Measurements from ENCODE around the gene KCNE3. TPM values are rescaled to one million over a fixed set of nuclear protein-coding genes. Genes with fewer than 3 reads are reported as not detected.
A peak's percentile ranks its signal among the peaks of the same experiment; 100 is the strongest.

The KCNE3 gene
- total RNA-seq = not detected

- ATAC-seq (replicated peaks in 1 of 2) (no peak), DNase-seq (no peak)
- Mint-ChIP-seq H3K9me3 (no peaks in the 10 kb centered on the region), H3K27me3 (ENCODE audit: low read depth) (peaks cover 32% of the 10 kb centered on the region), H3K36me3 (ENCODE audit: insufficient read depth in 2 of 2) (no peaks in the 10 kb centered on the region), H3K4me3 (peak within 1 kb of the TSS; percentile 18 to 59), H3K4me1 (ENCODE audit: low read depth) (peaks cover 11% of the 10 kb centered on the region), H3K27ac (no peak within 1 kb of the TSS)
These were observed at the start of gene KCNE3 for GRCh38 chr11:74466916-74467885. Gene KCNE3 (minus strand): TSS chr11:74467549. CDS start chr11:74457563, 9,986 bp downstream.

DNA sequence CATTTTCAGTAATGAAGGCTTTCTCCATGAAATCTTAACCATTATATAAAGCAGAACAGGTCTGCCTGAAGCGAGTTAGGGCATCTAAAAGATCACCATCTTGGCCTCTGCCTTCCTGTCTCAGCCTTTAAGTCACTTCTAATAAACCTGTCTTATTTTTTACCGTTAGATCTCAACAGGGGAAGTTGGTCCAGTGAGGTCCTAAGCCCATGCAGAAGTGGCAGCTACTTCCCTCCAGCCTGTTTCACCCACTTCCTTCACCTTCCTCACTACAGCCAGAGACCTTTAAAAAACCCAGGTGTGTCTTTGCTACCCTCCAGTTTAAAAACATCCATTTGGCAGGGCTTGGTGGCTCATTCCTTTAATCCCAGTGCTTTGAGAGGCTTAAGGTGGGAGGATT lies 40.2 kb upstream of the KCNE3 start:
- Mint-ChIP-seq H3K36me3 (ENCODE audit: insufficient read depth in 2 of 2) (peaks cover 2% of the 10 kb centered on the region in 2 donors), H3K27me3 (ENCODE audit: low read depth) (no peaks in the 10 kb centered on the region), H3K4me3 (no peak overlapping the region), H3K9me3 (no peaks in the 10 kb centered on the region), H3K27ac (no peak overlapping the region), H3K4me1 (ENCODE audit: low read depth) (no peaks in the 10 kb centered on the region)
- no peak for ATAC-seq (replicated peaks in 1 of 2)
- no peak for DNase-seq

- Mint-ChIP-seq H3K27me3 (ENCODE audit: low read depth) (no peaks in the 10 kb centered on the region), H3K9me3 (peaks cover 0 to under 1% of the 10 kb centered on the region in 2 donors), H3K27ac (no peak overlapping the region), H3K4me3 (no peak overlapping the region), H3K36me3 (ENCODE audit: insufficient read depth in 2 of 2) (peaks cover 2% of the 10 kb centered on the region in 2 donors), H3K4me1 (ENCODE audit: low read depth) (no peaks in the 10 kb centered on the region)
- ATAC-seq (replicated peaks in 1 of 2) = no peak
- no peak for DNase-seq
These were observed 39.5 kb upstream of the KCNE3 start for GRCh38 chr11:74506823-74507222.

DNA sequence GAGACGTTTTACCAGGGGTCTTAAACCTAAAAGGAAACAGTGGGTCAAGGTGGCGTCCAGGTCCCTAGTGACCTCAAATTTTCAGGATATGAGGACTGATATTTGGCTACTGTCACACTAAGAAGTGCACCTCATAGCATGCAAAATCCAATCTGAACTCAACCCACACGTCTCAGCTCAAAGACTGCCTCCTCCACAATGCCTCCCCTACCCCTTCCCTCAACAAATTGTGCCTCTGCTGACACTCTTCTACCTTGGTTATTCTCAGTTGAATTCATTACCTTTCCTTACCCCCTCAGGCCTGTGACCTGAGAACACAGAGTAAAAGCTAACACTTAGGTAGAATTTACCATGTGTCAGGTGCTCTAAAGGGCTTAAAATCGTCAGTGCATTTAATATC lies 38.6 kb upstream of the KCNE3 start:
- Mint-ChIP-seq H3K4me3 (no peak overlapping the region), H3K9me3 (peaks cover 1 to 3% of the 10 kb centered on the region in 2 donors), H3K4me1 (ENCODE audit: low read depth) (no peaks in the 10 kb centered on the region), H3K36me3 (ENCODE audit: insufficient read depth in 2 of 2) (peaks cover 2% of the 10 kb centered on the region in 2 donors), H3K27ac (no peak overlapping the region), H3K27me3 (ENCODE audit: low read depth) (no peaks in the 10 kb centered on the region)
- ATAC-seq (replicated peaks in 1 of 2) = no peak
- DNase-seq = no peak

GRCh38 chr11:74504100-74504691 lies 36.8 kb upstream of the KCNE3 start:
- Mint-ChIP-seq H3K27me3 (ENCODE audit: low read depth) (no peaks in the 10 kb centered on the region), H3K27ac (no peak overlapping the region), H3K4me3 (no peak overlapping the region), H3K9me3 (peaks cover 1 to 6% of the 10 kb centered on the region in 2 donors), H3K36me3 (ENCODE audit: insufficient read depth in 2 of 2) (peaks cover 2% of the 10 kb centered on the region in 2 donors), H3K4me1 (ENCODE audit: low read depth) (no peaks in the 10 kb centered on the region)
- ATAC-seq (replicated peaks in 1 of 2) (no peak), DNase-seq (no peak)

- H3K27me3 Mint-ChIP-seq (ENCODE audit: low read depth) = no peaks in the 10 kb centered on the region
- H3K36me3 Mint-ChIP-seq (ENCODE audit: insufficient read depth in 2 of 2) = no peaks in the 10 kb centered on the region
- peaks cover 22% of the 10 kb centered on the region for H3K4me1 Mint-ChIP-seq (ENCODE audit: low read depth)
- no peak overlapping the region for H3K27ac Mint-ChIP-seq
- no peaks in the 10 kb centered on the region for H3K9me3 Mint-ChIP-seq
- no peak overlapping the region for H3K4me3 Mint-ChIP-seq
- ATAC-seq (replicated peaks in 1 of 2) (no peak), DNase-seq (no peak)
These were observed 27.6 kb upstream of the KCNE3 start for GRCh38 chr11:74494916-74495315.

DNA sequence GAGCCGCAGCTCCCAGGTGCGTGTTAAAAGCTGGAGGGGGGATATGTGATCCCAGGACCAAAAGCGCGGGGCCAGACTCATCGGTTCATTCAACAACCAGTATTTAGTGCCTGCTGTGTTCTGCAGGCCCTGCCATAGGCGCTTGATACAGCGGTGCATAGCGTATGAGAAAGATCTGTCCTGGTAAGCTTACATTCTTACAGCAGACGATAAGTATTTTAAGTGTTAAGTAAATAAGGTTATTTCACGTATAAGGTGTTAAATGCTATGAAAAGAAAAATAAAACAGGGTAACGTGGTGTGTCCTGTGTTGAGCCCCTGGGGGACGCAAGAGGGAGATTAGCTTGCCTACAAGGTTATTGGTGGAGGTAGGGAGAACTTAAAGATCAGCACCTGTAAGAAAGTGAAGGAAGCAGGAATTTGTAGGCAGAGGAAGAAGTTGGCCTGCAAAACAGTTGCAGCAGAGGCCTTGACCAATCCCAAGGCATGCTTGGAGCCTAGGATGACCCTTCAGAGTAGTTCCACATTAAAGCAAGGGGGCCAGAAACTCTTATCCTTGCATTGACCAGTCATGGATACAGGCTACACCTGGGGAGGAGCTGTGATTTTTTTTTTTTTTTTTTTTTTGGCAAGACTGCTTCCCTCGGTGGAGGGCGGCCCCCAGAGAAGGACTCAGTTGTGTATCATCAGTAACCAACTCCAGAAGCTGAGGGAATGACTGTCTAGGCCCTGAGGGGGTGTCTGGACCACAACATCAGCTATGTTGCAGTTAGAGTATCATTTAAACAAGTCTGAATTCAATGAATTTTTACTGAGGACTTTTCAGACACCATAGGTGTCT lies 26.7 kb upstream of the KCNE3 start:
- H3K27ac Mint-ChIP-seq = peak overlapping the region; percentile 66
- peak in 1 of 2 donors; percentile 14 for DNase-seq

DNA sequence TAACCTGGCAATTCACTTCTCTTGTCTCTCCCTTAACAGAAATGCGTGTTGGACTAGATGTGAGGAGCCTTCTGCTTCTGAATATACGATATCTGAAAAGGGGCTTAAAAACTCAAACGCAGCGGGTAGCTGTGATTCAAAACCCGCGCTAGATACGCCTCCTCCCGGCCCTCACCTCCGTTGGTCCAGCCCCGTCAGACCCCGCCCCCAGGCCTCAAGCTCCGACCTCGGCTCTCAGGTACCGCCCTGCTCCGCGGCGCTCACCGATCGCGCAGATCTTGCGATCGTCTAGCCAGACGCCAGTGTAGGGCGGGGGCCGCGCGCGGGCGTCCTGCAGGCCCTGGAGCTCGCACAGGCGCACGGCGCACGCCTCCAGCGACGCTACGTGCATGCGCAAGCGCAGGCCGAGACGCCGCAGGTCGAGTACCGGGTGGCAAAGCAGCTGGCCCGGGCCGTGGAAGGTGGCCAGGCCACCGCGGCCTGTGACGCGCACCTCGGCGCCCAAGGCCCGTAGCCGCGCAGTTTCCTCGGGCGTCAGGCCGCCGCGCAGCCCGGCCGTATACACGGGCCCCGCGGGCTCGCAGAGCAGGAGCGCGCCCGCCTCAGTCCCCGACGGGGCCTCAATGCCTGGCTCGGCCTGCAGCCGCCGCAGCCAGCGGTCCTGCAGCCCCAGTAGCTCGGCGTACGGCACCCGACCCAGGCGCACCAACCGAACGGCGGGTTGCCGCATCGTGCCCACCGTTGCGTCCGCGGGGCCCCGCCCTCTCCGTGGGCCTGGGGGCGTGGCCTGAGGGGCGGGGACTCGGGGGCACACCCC lies 25.8 kb upstream of the KCNE3 start, which contains the start of gene LIPT2:
Gene LIPT2, minus strand, starts transcription at position 751 of the 817 bp plus-strand sequence. Its CDS starts 21 bp downstream, at position 730.
- DNase-seq = peak; percentile 98 to 99
- Mint-ChIP-seq H3K9me3 (no peaks in the 10 kb centered on the region), H3K27ac (peak within 1 kb of the TSS; percentile 66), H3K36me3 (ENCODE audit: insufficient read depth in 2 of 2) (no peaks in the 10 kb centered on the region), H3K27me3 (ENCODE audit: low read depth) (no peaks in the 10 kb centered on the region), H3K4me3 (peak within 1 kb of the TSS; percentile 86 to 95), H3K4me1 (ENCODE audit: low read depth) (peaks cover 22% of the 10 kb centered on the region)
- peak; percentile 97 to 98 for ATAC-seq (replicated peaks in 1 of 2)

More for the DNA sequence above, 26.7 kb upstream of the KCNE3 start:
- Mint-ChIP-seq H3K36me3 (ENCODE audit: insufficient read depth in 2 of 2) (no peaks in the 10 kb centered on the region), H3K4me3 (peak overlapping the region; percentile 79 to 95), H3K27me3 (ENCODE audit: low read depth) (no peaks in the 10 kb centered on the region), H3K9me3 (no peaks in the 10 kb centered on the region), H3K4me1 (ENCODE audit: low read depth) (peaks cover 22% of the 10 kb centered on the region)
- ATAC-seq (replicated peaks in 1 of 2) = no peak

DNA sequence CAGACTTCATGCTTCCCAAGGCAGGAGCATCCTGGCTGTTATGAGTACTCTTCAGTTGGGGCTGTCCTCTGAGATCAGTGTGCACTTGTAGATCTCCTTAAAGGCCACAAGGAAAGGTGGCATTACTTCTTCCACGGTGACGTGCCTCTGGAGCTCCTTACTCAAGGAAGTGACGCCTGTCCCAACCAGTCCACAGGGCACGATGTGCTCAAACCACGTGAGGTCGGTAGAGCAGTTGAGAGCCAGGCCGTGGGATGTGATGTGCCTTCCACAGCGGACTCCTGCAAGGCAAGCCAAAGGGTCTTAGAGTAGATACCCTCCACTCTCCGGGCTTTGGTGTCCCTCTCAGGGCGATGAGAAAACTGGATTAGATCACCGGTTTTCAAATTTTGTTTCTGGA lies 24.7 kb upstream of the KCNE3 start:
- Mint-ChIP-seq H3K4me3 (peak overlapping the region; percentile 86 to 95), H3K9me3 (no peaks in the 10 kb centered on the region), H3K36me3 (ENCODE audit: insufficient read depth in 2 of 2) (no peaks in the 10 kb centered on the region), H3K27ac (peak overlapping the region; percentile 41), H3K27me3 (ENCODE audit: low read depth) (no peaks in the 10 kb centered on the region), H3K4me1 (ENCODE audit: low read depth) (peaks cover 22% of the 10 kb centered on the region)
- DNase-seq (no peak), ATAC-seq (replicated peaks in 1 of 2) (no peak)

DNA sequence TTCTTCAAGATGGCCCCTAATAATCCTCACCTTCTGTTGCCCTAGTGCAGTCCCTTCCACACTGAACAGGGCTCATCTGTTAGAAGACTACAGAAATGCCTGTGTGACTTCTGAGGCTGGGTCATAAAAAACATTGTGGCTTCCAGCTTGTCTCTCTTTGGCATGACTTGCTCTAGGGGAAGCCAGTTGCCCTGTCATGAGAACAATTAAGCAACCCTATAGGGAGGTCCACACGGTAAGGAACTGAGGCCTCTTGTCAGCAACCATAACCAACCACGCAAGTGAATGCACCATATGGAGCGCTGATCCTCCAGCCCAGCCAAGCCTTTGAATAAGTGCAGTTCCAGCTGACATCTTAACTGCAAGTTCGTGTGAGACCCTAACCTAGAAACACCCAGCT lies 23.6 kb upstream of the KCNE3 start:
- no peak for DNase-seq
- H3K27ac Mint-ChIP-seq = no peak overlapping the region
- peaks cover 22% of the 10 kb centered on the region for H3K4me1 Mint-ChIP-seq (ENCODE audit: low read depth)
- no peak overlapping the region for H3K4me3 Mint-ChIP-seq
- no peaks in the 10 kb centered on the region for H3K36me3 Mint-ChIP-seq (ENCODE audit: insufficient read depth in 2 of 2)
- H3K9me3 Mint-ChIP-seq = no peaks in the 10 kb centered on the region
- no peaks in the 10 kb centered on the region for H3K27me3 Mint-ChIP-seq (ENCODE audit: low read depth)
- no peak for ATAC-seq (replicated peaks in 1 of 2)

DNA sequence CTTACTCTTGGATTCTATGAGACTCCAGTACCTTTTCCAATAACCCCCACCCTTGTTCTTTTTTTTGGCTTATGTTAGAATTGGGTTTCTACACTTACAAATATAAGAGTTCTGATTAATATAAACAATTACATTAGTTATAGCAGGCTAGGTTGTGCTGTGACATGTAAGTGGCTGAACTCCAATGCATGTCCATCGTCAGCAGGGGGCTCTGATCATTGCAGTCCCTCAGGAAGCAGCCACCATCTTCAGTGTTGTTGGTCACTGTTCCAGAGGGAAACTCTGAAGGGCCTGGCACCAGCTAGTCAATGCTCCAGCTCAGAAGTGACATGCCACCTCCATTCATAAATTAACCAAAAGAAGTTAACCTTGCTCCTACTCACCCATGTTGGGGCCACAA lies 20.5 kb upstream of the KCNE3 start:
- ATAC-seq (replicated peaks in 1 of 2) (no peak), DNase-seq (no peak)
- H3K36me3 Mint-ChIP-seq (ENCODE audit: insufficient read depth in 2 of 2) = no peaks in the 10 kb centered on the region
- peaks cover 14% of the 10 kb centered on the region for H3K4me1 Mint-ChIP-seq (ENCODE audit: low read depth)
- H3K9me3 Mint-ChIP-seq = no peaks in the 10 kb centered on the region
- H3K27me3 Mint-ChIP-seq (ENCODE audit: low read depth) = no peaks in the 10 kb centered on the region
- no peak overlapping the region for H3K27ac Mint-ChIP-seq
- no peak overlapping the region for H3K4me3 Mint-ChIP-seq

GRCh38 chr11:74485868-74486267 lies 18.5 kb upstream of the KCNE3 start:
- no peak for DNase-seq
- no peaks in the 10 kb centered on the region for H3K27me3 Mint-ChIP-seq (ENCODE audit: low read depth)
- no peak overlapping the region for H3K4me3 Mint-ChIP-seq
- H3K9me3 Mint-ChIP-seq = no peaks in the 10 kb centered on the region
- ATAC-seq (replicated peaks in 1 of 2) = no peak
- no peaks in the 10 kb centered on the region for H3K4me1 Mint-ChIP-seq (ENCODE audit: low read depth)
- no peak overlapping the region for H3K27ac Mint-ChIP-seq
- H3K36me3 Mint-ChIP-seq (ENCODE audit: insufficient read depth in 2 of 2) = no peaks in the 10 kb centered on the region
